MG63 (cell line): Measurements from ENCODE around the gene PDIA2. TPM values are rescaled to one million over a fixed set of nuclear protein-coding genes. Genes with fewer than 3 reads are reported as not detected.
"Not testable (repeated sequence)": the region's sequence is repeated elsewhere in the genome, so short reads cannot be mapped to it uniquely, and the experiment has no call there.

Experiments used
- DNase-seq: peaks from one replicate; pipeline ENCODE4 v3.0.0-alpha.2; 2020
- H3K27me3 ChIP-seq: fragments of 250-450 bp; sonication (Bioruptor Pico); 2 replicates; pipeline ENCODE4 v1.5.1; 2020; ENCODE audit warnings: mild to moderate bottlenecking, moderate library complexity
- H3K36me3 ChIP-seq: fragments of 250-450 bp; sonication (Bioruptor Pico); 2 replicates; pipeline ENCODE4 v1.5.1; 2020; ENCODE audit warnings: mild to moderate bottlenecking, moderate library complexity
- H3K4me3 ChIP-seq: fragments of 250-450 bp; sonication (Bioruptor Pico); 2 replicates; pipeline ENCODE4 v1.5.1; 2020; ENCODE audit warnings: mild to moderate bottlenecking, moderate library complexity
- H3K9me3 ChIP-seq: fragments of 250-450 bp; sonication (Bioruptor Pico); 2 replicates; pipeline ENCODE4 v1.5.1; 2020; ENCODE audit warnings: mild to moderate bottlenecking, moderate library complexity
- total RNA-seq: library from RNA; depleted of rRNA; stranded (reverse); fragments of >200 nt; shearing (Covaris generic); gene quantifications from 2 replicates; pipeline ENCODE4 v1.2.3, GENCODE V29; 2014; ENCODE audit warnings: low replicate concordance

The PDIA2 gene
- total RNA-seq, 1 experiment from 2014 or later: not detected

DNA sequence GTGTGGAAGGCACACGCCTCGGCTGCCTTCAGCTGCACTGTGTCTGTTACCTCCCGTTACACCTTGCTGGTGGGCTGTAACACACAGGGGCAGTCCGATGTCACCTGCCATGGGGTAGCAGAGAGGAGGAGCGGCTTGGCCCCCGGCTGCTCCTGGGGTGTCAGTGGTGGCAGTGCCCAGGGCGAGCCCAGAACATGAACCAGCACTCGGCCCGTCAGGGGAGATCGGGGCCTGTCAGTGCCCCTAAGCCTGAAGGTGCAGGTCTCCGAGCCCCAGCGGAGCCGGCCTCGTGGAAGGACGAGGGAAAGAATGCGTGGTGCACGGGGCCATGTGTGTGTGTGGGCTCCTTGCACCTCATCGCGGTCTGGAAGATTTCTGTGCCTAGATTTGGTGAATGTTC is 22.6 kb upstream of the PDIA2 start:
- no peak for DNase-seq
- Histone ChIP-seq H3K9me3 (no peaks in the 10 kb centered on the region), H3K4me3 (no peak overlapping the region), H3K27me3 (no peaks in the 10 kb centered on the region), H3K36me3 (peaks cover 15% of the 10 kb centered on the region; the same call in 1 of the 2 replicates)

GRCh38 chr16:261031-261691 is 21.8 kb upstream of the PDIA2 start:
- Histone ChIP-seq H3K4me3 (no peak overlapping the region), H3K9me3 (no peaks in the 10 kb centered on the region), H3K27me3 (no peaks in the 10 kb centered on the region), H3K36me3 (peaks cover 15% of the 10 kb centered on the region; the same call in 1 of the 2 replicates)
- no peak for DNase-seq

DNA sequence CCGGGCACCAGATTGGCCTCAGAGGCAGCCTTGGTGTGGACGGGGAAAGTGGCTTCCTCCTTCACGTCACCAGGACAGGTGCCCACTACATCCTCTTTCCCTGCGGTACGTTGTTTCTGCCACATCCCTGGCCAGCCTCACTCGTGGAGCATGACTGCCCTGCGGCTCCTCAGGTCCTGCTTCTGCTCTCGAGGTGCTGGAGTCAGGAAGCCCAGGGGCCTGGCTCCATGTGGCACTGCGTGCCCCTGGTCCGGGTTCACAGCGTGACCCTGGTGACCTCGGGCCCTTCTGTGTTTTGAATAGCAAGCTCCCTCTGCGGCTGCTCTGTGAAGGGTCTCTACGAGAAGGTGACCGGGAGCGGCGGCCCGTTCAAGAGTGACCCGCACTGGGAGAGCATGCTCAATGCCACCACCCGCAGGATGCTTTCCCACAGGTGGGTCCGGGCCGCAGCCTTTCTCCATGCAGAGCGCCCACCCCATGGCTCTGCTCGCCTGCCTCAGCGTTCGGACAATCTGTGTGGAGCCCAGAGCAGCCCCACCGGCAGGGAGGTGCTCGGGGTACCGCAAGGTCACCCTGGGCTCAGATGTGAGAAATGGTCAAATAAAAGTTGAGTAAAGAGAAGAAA is 20.7 kb upstream of the PDIA2 start:
- H3K27me3 ChIP-seq: no peaks in the 10 kb centered on the region
- no peak overlapping the region for H3K4me3 ChIP-seq
- peaks cover 13% of the 10 kb centered on the region; the same call in 1 of the 2 replicates for H3K36me3 ChIP-seq
- no peak for DNase-seq
- H3K9me3 ChIP-seq: no peaks in the 10 kb centered on the region

- Histone ChIP-seq H3K9me3 (no peaks in the 10 kb centered on the region), H3K36me3 (peaks cover 13% of the 10 kb centered on the region; the same call in 1 of the 2 replicates), H3K27me3 (no peaks in the 10 kb centered on the region), H3K4me3 (no peak overlapping the region)
- DNase-seq: no peak
These were observed 19.7 kb upstream of the PDIA2 start for GRCh38 chr16:263182-263774.

DNA sequence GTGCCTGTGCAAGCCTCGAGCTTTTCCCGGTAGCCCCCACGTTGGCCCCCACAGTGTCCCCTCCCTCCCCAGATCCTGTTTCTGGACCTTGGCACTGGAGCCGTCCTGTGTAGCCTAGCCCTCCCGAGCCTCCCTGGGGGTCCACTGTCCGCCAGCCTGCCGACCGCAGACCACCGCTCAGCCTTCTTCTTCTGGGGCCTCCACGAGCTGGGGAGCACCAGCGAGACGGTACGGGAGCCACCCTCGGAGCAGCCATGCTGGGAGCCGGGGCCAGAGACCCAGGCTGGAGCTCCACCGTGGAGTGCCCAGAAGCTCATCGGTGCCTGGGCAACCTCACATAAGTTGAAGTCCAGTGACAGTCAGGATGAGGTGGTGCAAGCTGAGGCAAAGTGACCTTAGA is 19.0 kb upstream of the PDIA2 start:
- Histone ChIP-seq H3K27me3 (no peaks in the 10 kb centered on the region), H3K36me3 (peaks cover 13% of the 10 kb centered on the region; the same call in 1 of the 2 replicates), H3K4me3 (no peak overlapping the region), H3K9me3 (no peaks in the 10 kb centered on the region)
- no peak for DNase-seq

- no peaks in the 10 kb centered on the region for H3K9me3 ChIP-seq
- DNase-seq: no peak
- H3K36me3 ChIP-seq: peaks cover 12% of the 10 kb centered on the region; the same call in 1 of the 2 replicates
- no peaks in the 10 kb centered on the region for H3K27me3 ChIP-seq
- no peak overlapping the region for H3K4me3 ChIP-seq
These were observed 18.5 kb upstream of the PDIA2 start for GRCh38 chr16:264440-264951.

DNA sequence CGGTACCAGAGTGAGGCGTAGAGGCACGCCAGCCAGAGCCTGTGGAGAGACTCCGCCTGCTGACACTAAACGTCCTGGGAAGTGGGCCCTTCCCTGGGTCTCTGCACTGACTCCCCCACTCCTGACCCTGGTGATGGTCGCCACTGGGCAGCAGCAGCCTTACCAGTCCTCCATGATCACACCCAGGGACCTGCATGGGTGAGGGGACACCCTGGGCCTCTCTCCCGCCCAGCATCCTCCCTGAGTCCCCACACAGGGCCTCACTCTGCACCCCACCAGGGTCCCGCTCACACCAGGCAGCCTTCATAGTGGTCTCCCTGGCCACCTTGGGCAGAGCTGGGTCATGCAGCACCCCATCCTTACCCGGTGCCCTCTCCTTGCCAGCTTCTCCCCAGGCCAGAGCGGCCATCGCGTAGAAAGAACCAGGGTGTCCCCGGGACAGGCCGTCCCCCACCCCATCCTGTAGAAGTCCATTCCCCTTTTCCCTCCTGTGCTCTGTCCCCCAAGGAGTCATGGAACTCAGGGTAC is 17.9 kb upstream of the PDIA2 start:
- Histone ChIP-seq H3K27me3 (no peaks in the 10 kb centered on the region), H3K36me3 (peaks cover 6% of the 10 kb centered on the region; the same call in 1 of the 2 replicates), H3K9me3 (no peaks in the 10 kb centered on the region), H3K4me3 (no peak overlapping the region)
- no peak for DNase-seq

DNA sequence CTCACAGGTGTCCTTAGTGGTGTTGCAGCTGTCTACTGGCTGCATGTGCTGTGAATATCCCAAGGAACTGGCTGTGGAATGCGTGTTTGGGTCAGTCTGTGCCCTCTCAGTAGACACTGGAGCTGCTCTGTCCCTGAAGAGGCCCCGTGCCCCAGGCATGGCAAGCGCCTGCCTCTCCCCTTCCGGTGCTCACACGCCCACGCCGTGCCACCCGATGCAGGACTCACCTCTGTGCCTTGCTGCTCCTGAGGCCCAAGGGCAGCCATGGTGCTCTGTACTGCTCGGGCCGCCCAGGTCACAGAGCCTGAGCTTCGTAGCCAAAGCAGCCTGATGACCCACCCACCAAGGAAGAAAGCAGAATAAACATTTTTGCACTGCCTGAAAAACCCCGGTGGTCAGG is 17.3 kb upstream of the PDIA2 start:
- H3K4me3 ChIP-seq: no peak overlapping the region
- no peak for DNase-seq
- no peaks in the 10 kb centered on the region for H3K27me3 ChIP-seq
- H3K36me3 ChIP-seq: peaks cover 6% of the 10 kb centered on the region; the same call in 1 of the 2 replicates
- no peaks in the 10 kb centered on the region for H3K9me3 ChIP-seq

GRCh38 chr16:266258-267164 is 16.5 kb upstream of the PDIA2 start:
- peaks cover 6% of the 10 kb centered on the region; the same call in 1 of the 2 replicates for H3K36me3 ChIP-seq

GRCh38 chr16:267562-267961 is 15.4 kb upstream of the PDIA2 start:
- not testable (repeated sequence) for H3K27me3 ChIP-seq, DNase-seq, H3K9me3 ChIP-seq, H3K4me3 ChIP-seq, H3K36me3 ChIP-seq

More at GRCh38 chr16:266258-267164, 16.5 kb upstream of the PDIA2 start:
- Histone ChIP-seq H3K4me3 (no peak overlapping the region), H3K27me3 (no peaks in the 10 kb centered on the region), H3K9me3 (no peaks in the 10 kb centered on the region)
- no peak for DNase-seq

DNA sequence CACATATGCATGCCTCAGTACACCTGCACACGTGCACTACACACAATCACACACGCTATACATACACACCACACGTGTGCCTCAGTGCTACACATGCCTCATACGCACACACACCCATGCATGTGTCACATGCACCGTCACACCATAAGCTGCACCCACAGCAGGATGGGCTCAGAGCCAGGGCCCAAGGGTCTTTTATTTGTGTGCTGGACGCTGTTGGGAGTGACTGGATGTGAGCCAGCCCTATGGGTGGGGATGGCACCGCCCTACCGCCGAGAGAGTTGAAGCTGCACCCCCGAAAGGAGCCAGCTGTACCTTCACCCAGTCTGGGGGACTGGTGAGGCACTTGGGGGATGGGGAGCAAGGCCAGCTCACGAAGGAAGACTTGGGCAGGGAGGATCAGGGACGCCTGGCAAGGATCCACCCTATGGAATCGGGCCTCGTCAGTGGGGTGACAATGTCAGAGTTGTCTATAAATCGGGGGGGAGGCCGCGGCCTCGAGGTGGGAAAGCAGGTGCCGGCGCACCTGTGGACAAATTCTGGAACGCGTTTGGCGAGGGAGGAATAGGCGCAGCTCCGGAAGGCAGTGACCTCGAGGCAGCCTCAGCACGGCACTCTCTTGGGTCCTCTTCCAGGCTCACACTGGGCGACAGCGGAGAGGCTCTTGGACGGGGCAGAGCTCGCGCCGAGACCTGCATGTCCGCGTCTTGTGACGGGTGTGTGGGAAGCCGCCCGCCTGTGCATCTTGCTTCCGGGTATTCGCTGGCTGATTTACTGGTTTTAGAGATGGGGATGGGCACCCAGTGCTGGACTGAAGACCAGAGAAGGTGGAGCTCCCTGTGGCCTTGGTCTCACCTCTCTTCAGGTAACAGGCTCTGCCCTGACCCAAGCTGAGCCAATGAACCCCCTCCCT is 14.6 kb upstream of the PDIA2 start:
- DNase-seq: no peak
- Histone ChIP-seq H3K27me3 (no peaks in the 10 kb centered on the region), H3K36me3 (no peaks in the 10 kb centered on the region), H3K9me3 (no peaks in the 10 kb centered on the region), H3K4me3 (no peak overlapping the region)

DNA sequence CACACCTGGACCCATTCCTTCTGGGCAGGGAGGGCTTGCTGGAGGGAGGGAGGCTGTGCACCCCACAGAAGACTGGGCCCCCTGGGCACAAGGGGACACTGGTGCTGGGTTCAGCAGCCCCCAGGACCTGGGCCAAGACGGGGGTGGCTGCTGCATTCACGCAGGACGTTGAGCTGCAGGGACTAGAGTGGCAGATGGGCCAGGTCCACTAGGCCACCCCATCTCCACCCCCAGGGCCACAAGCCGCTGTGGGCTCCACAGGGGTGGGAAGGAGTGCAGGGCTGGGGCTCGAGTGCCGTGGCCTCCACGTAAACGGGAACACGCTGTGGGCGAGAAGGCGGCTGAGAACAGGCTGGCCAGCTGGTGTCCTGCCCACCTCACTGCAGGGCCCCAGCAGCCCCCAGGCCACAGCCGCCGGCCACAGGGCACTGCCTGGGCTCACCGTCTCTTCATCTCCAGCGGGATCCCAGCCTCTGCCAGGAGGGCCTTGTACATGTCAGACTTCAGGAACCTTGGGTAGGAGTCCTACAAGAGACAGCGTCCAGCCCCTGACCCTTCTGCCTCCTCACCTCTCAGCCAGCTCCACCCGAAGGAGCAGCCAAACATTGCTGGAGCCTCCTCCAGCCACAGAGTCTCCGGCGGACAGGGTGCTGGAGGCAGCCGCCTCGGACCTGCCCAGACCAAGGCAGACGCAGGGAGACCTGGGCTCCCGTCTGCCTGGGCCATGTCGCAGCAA is 13.7 kb upstream of the PDIA2 start:
- no peaks in the 10 kb centered on the region for H3K27me3 ChIP-seq
- H3K9me3 ChIP-seq: no peaks in the 10 kb centered on the region
- H3K36me3 ChIP-seq: no peaks in the 10 kb centered on the region
- DNase-seq: no peak
- no peak overlapping the region for H3K4me3 ChIP-seq

DNA sequence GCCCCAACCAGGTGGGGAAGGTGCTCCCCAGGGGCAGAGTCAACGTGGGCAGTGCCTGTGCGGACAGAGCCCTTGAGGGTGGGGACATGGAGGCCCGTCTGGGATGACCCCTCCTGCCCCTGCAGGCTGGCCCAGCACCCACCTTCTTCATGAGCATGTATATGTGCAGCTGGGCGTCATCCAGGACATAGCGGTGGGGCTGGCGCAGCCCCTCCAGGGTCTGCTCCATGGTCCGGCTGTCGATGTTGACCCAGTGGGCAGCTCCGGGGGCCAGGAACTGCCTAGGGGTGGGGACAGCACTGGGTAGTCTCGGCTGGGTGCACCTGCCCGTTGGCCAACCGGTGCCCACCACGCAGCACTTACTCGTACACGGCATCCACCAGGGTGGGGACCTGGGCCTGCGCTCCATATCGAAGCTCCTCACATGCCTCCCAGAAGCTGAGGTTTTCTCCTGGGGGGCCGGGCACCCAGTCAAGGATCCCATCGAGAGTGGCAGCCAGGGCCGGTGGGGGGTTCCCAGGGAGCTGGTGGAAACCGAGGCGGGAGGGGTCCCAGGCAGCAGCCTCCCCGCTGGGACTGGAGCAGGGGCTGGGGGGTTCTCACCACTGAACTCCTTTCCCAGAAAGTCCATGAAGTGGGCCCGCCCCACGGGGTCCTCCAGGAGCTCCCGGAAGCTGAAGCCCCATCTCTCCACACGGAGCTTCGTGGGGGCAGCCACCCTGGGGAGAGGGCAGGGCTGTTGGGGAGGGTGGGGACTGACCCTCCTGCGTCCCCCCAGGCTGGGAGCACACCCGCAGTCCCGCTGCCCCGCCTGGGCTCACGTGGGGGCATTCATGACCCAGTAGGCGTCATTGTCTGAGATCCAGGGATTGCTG is 12.3 kb upstream of the PDIA2 start:
- Histone ChIP-seq H3K4me3 (no peak overlapping the region), H3K9me3 (no peaks in the 10 kb centered on the region), H3K27me3 (no peaks in the 10 kb centered on the region), H3K36me3 (no peaks in the 10 kb centered on the region)
- DNase-seq: no peak
